Measurements from ENCODE around the gene ARHGEF7. TPM values are rescaled to one million over a fixed set of nuclear protein-coding genes. Genes with fewer than 3 reads are reported as not detected.

ARHGEF7 gene
- total RNA-seq, 2 donors from 2014 or later, result 57.9 to 97.3 TPM

GRCh38 chr13:111249637-111250360, 134.7 kb downstream of the ARHGEF7 start:
- Histone ChIP-seq H3K9me3 (no peaks in the 10 kb centered on the region), H3K4me3 (no peak overlapping the region), H3K36me3 (no peaks in the 10 kb centered on the region), H3K4me1 (replicated peaks) (peaks cover 15% of the 10 kb centered on the region), H3K27ac (peak overlapping the region; percentile 45 to 83), H3K27me3 (replicated peaks; ENCODE audit: insufficient read depth) (no peaks in the 10 kb centered on the region)
- DNase-seq (ENCODE audit: low spot score), result no peak
- intact Hi-C loops (cut with DNase I), result loop anchor here (5.0 kb wide), 1 partner anchor 33 kb away; no protein-coding TSS in a partner anchor
- WGBS, result 93% methylated on average over 12 of the region's 12 CpGs
- no peak for TF ChIP-seq POLR2AphosphoS5 (IDR thresholded peaks at IDR 0.05)
- TF ChIP-seq CTCF (IDR thresholded peaks at IDR 0.05), result no peak
- TF ChIP-seq POLR2A (IDR thresholded peaks at IDR 0.05), result no peak

GRCh38 chr13:111251646-111252445, 136.7 kb downstream of the ARHGEF7 start:
- Histone ChIP-seq H3K9me3 (no peaks in the 10 kb centered on the region), H3K4me1 (replicated peaks) (peaks cover 15% of the 10 kb centered on the region), H3K27ac (no peak overlapping the region), H3K4me3 (no peak overlapping the region), H3K27me3 (replicated peaks; ENCODE audit: insufficient read depth) (no peaks in the 10 kb centered on the region), H3K36me3 (no peaks in the 10 kb centered on the region)
- no peak for TF ChIP-seq CTCF (IDR thresholded peaks at IDR 0.05)
- DNase-seq (ENCODE audit: low spot score), result no peak
- 90% methylated on average over 4 of the region's 4 CpGs for WGBS
- intact Hi-C loops (cut with DNase I), result no loop called here

GRCh38 chr13:111252446-111253364, 137.6 kb downstream of the ARHGEF7 start:
- H3K36me3 ChIP-seq, result no peaks in the 10 kb centered on the region
- intact Hi-C loops (cut with DNase I), result no loop called here
- 71% methylated on average over 6 of the region's 6 CpGs for WGBS

GRCh38 chr13:111253365-111253872, 138.3 kb downstream of the ARHGEF7 start:
- intact Hi-C loops (cut with DNase I), result no loop called here
- Histone ChIP-seq H3K27ac (no peak overlapping the region), H3K4me3 (no peak overlapping the region), H3K4me1 (replicated peaks) (peaks cover 10% of the 10 kb centered on the region), H3K27me3 (replicated peaks; ENCODE audit: insufficient read depth) (no peaks in the 10 kb centered on the region), H3K36me3 (no peaks in the 10 kb centered on the region), H3K9me3 (no peaks in the 10 kb centered on the region)
- WGBS, result 96% methylated on average over 9 of the region's 9 CpGs
- TF ChIP-seq POLR2AphosphoS5 (IDR thresholded peaks at IDR 0.05) (no peak), POLR2A (IDR thresholded peaks at IDR 0.05) (no peak), CTCF (IDR thresholded peaks at IDR 0.05) (no peak)
- DNase-seq (ENCODE audit: low spot score), result no peak

More at GRCh38 chr13:111252446-111253364, 137.6 kb downstream of the ARHGEF7 start:
- TF ChIP-seq CTCF (IDR thresholded peaks at IDR 0.05), result no peak
- TF ChIP-seq POLR2AphosphoS5 (IDR thresholded peaks at IDR 0.05), result no peak
- no peak for TF ChIP-seq POLR2A (IDR thresholded peaks at IDR 0.05)
- Histone ChIP-seq H3K9me3 (no peaks in the 10 kb centered on the region), H3K27me3 (replicated peaks; ENCODE audit: insufficient read depth) (no peaks in the 10 kb centered on the region), H3K27ac (no peak overlapping the region), H3K4me1 (replicated peaks) (peaks cover 15% of the 10 kb centered on the region), H3K4me3 (no peak overlapping the region)
- no peak for DNase-seq (ENCODE audit: low spot score)
